ENCODE measurements around the gene MICAL3.

MICAL3 gene

GRCh38 chr22:17792299-17792698, 232.1 kb downstream of the MICAL3 start:
- no peak overlapping the region for H3K4me3 ChIP-seq (ENCODE audit: control insufficient read depth, low read depth, low read length)
- TF ChIP-seq CTCF (conservative IDR thresholded peaks at IDR 0.05; ENCODE audit: control insufficient read depth, insufficient read depth, low read depth, low read length) = no peak
- DNase-seq (ENCODE audit: low read depth) = no peak

DNA sequence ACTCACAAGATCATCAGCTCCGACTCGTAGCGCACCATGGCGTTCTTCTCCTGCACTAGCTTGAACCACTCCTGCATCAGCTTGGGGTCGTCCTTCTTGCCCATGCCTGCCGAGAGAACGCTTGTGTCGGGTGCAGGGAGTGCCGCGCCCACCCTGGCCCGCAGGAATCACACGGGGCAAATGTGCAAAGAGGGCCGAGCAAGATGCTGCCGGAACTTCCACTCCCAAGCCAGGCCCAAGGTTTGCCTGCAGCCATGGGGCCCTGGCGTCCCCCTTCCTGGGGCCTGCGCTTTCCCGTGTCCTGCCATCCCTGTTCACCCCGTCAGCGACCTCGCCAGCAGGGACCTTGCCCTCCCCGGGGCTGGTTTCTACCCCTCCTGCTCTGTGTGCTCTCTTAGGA, 233.2 kb downstream of the MICAL3 start:
- TF ChIP-seq CTCF (conservative IDR thresholded peaks at IDR 0.05; ENCODE audit: control insufficient read depth, insufficient read depth, low read depth, low read length) = no peak
- DNase-seq (ENCODE audit: low read depth) = no peak
- H3K4me3 ChIP-seq (ENCODE audit: control insufficient read depth, low read depth, low read length) = no peak overlapping the region

- TF ChIP-seq CTCF (conservative IDR thresholded peaks at IDR 0.05; ENCODE audit: control insufficient read depth, insufficient read depth, low read depth, low read length) = no peak
- no peak for DNase-seq (ENCODE audit: low read depth)
These were observed 234.8 kb downstream of the MICAL3 start for GRCh38 chr22:17789379-17790200.

GRCh38 chr22:17788528-17789378, 235.6 kb downstream of the MICAL3 start:
- no peak for DNase-seq (ENCODE audit: low read depth)
- H3K4me3 ChIP-seq (ENCODE audit: control insufficient read depth, low read depth, low read length) = no peak overlapping the region
- no peak for TF ChIP-seq CTCF (conservative IDR thresholded peaks at IDR 0.05; ENCODE audit: control insufficient read depth, insufficient read depth, low read depth, low read length)

More at GRCh38 chr22:17789379-17790200, 234.8 kb downstream of the MICAL3 start:
- no peak overlapping the region for H3K4me3 ChIP-seq (ENCODE audit: control insufficient read depth, low read depth, low read length)

DNA sequence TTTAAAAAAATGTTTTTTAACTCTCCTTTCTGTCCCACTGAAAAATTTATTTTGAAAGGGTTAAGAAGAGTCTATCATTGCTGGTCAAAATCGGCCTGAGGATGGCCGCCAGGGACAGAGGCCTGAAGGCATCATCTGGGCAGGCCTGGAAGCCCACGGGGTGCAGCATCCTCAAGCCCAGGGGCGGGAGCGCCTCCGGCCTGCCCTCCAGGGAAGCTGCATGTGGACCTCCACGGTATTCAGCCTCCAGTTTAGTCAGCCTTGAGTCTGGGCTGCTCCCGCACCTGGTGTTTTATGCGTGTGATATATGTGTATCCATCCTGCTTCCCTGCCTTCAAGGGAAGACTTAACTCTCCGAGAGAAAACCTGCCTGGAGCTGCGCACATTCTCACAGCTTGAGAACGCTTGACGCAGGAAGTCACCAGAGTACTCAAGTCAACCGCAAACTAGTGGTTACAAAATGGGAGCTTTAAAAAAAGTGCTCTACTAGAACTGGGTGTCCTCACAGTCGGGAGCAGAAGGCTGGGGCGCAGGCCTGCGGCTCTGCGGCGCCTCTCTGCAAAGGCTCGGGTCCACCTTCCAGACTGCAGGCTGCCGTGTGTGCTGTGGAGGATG, 236.5 kb downstream of the MICAL3 start:
- H3K4me3 ChIP-seq (ENCODE audit: control insufficient read depth, low read depth, low read length) = no peak overlapping the region
- no peak for DNase-seq (ENCODE audit: low read depth)
- TF ChIP-seq CTCF (conservative IDR thresholded peaks at IDR 0.05; ENCODE audit: control insufficient read depth, insufficient read depth, low read depth, low read length) = no peak

GRCh38 chr22:17787241-17787640, 237.1 kb downstream of the MICAL3 start:
- no peak for TF ChIP-seq CTCF (conservative IDR thresholded peaks at IDR 0.05; ENCODE audit: control insufficient read depth, insufficient read depth, low read depth, low read length)
- peak; percentile 48 for DNase-seq (ENCODE audit: low read depth)

More at GRCh38 chr22:17787241-17787640, 237.1 kb downstream of the MICAL3 start:
- no peak overlapping the region for H3K4me3 ChIP-seq (ENCODE audit: control insufficient read depth, low read depth, low read length)

All from fibroblast of mammary gland (primary cell).